HT-29 (cell line): Measurements from ENCODE around the gene NPDC1. TPM values are rescaled to one million over a fixed set of nuclear protein-coding genes. Genes with fewer than 3 reads are reported as not detected.

Experiments used
- DNase-seq: peaks from one replicate; pipeline ENCODE4 v3.0.0-alpha.2; 2015; ENCODE audit warnings: low spot score
- small RNA-seq: library from RNA; depleted of rRNA; stranded (forward); fragments of <200 nt; gene quantifications from one replicate; pipeline ENCODE3, GENCODE V24; 2014
- total RNA-seq: library from RNA; depleted of rRNA; stranded (reverse); fragments of >200 nt; shearing (Covaris generic); gene quantifications from 2 replicates; pipeline ENCODE4 v1.2.3, GENCODE V29; 2014; rRNA removed

The NPDC1 gene
- total RNA-seq, 1 experiment from 2014 or later: 84.3 TPM

DNA sequence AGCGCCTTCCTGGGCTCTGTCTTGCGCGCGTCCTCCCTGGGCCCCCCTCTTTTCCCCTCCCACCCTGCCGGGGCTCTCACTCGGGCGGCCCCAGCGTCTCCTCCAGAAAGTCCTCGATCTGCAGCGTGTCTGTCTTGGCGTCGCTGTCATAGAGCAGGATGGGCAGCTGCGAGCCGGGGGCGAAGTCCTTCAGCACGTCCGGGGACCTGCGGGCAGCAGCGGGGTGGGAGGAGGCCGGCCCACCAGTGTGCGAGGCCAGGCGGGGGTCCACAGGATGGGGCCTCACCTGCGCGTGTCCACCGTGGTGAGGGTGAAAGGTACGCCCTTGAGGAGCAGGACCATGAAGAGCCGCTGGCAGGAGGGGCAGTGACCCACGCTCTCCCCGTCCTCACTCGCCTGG lies 50.6 kb downstream of the NPDC1 start:
- DNase-seq: no peak

DNA sequence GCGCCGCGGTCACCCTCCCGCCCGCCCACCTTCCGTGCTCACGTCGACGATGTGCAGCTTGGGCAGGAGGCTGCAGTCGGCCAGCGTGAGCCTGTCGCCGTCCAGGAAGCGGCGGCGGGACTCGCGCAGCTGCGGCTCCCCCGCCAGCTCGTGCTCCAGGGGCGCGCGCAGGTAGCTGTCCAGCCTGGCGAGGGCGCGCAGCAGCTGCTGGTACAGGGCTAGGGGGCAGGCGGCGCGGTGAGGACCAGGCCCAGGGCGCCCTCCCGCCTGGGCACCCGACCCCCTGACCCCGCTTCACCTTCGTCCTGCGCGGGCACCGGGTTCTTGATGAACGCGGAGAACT lies 51.1 kb downstream of the NPDC1 start:
- no peak for DNase-seq

- DNase-seq: no peak
These were observed 51.6 kb downstream of the NPDC1 start for GRCh38 chr9:136994180-136994887.

DNA sequence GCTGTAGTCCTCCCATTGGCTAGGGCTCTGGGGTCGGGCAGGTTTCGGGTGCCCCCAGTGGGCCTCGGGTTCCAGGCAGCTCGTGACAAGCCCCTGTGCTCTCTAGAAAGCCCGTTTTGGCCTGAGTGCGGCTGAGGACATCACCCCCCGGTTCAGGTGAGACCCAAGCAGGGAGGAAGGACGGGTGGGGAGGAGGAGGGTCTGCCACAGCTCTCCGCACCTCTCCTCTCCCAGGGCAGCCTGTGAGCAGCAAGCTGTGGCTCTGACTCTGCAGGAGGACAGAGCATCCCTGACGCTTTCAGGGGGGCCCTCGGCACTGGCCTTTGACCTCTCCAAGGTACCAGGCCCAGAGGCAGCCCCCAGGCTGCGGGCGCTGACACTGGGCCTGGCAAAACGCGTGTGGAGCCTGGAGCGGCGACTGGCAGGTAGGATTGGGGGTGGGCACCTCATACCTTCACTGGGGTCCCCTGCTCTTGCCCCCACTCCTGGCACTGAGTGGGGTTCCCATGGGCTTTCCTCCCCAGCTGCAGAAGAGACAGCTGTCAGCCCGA lies 53.1 kb downstream of the NPDC1 start:
- DNase-seq: no peak

- peak; percentile 93 for DNase-seq
These were observed 53.8 kb downstream of the NPDC1 start, which contains the start of gene PAXX for GRCh38 chr9:136991993-136992818. Gene PAXX (plus strand): TSS chr9:136992422. CDS start chr9:136992444, 22 bp downstream.

GRCh38 chr9:136990242-136990911 lies 55.6 kb downstream of the NPDC1 start:
- DNase-seq: no peak

Small RNA genes lying within 50 kb of the gene (small RNA-seq; reads per million reads assigned to genes)
- not detected for gene RF00153

Other genes starting within 250 kb of the NPDC1 start
- gene CCDC183, start 249.8 kb downstream of the NPDC1 start, total RNA-seq: 9.0 and 10.4 TPM in 2 replicates
- gene RABL6, start 238.2 kb downstream of the NPDC1 start, total RNA-seq: 242 and 247 TPM in 2 replicates
- 9.0 and 9.4 TPM in 2 replicates for gene AJM1, start 203.7 kb downstream of the NPDC1 start, total RNA-seq
- gene PHPT1, start 196.8 kb downstream of the NPDC1 start, total RNA-seq: 230 and 232 TPM in 2 replicates
- 14.9 and 29.8 TPM in 2 replicates for gene MAMDC4, start 193.8 kb downstream of the NPDC1 start, total RNA-seq
- 428 and 484 TPM in 2 replicates for gene EDF1, start 179.9 kb downstream of the NPDC1 start, total RNA-seq
- gene TRAF2, start 159.7 kb downstream of the NPDC1 start, total RNA-seq: 36.4 and 36.7 TPM in 2 replicates
- 379 and 389 TPM in 2 replicates for gene FBXW5, start 101.4 kb downstream of the NPDC1 start, total RNA-seq
- gene C8G, start 100.9 kb downstream of the NPDC1 start, total RNA-seq: 0.71 and 2.6 TPM in 2 replicates
- 0.58 and 0.94 TPM in 2 replicates for gene LCN12, start 93.9 kb downstream of the NPDC1 start, total RNA-seq
- not detected in 2 replicates for gene PTGDS, start 68.7 kb downstream of the NPDC1 start, total RNA-seq
- gene LCNL1, start 63.2 kb downstream of the NPDC1 start, total RNA-seq: not detected in 2 replicates
- gene PAXX, start 53.8 kb downstream of the NPDC1 start, total RNA-seq: 169 and 179 TPM in 2 replicates
- gene CLIC3, start 49.6 kb downstream of the NPDC1 start, total RNA-seq: 17.0 and 24.1 TPM in 2 replicates
- 92.6 and 99.9 TPM in 2 replicates for gene ABCA2, start 17.9 kb downstream of the NPDC1 start, total RNA-seq
- gene FUT7, start 14.1 kb downstream of the NPDC1 start, total RNA-seq: 0.36 and 0.42 TPM in 2 replicates
- 2.5 and 2.7 TPM in 2 replicates for gene ENTPD2, start 7.9 kb upstream of the NPDC1 start, total RNA-seq
- gene SAPCD2, start 24.4 kb upstream of the NPDC1 start, total RNA-seq: 217 and 239 TPM in 2 replicates
- 3.7 and 5.3 TPM in 2 replicates for gene UAP1L1, start 31.3 kb upstream of the NPDC1 start, total RNA-seq
- 82.2 and 104 TPM in 2 replicates for gene MAN1B1, start 40.8 kb upstream of the NPDC1 start, total RNA-seq
- 290 and 324 TPM in 2 replicates for gene DPP7, start 68.6 kb upstream of the NPDC1 start, total RNA-seq
- 0.39 and 3.0 TPM in 2 replicates for gene GRIN1, start 93.0 kb upstream of the NPDC1 start, total RNA-seq
- gene LRRC26, start 123.9 kb upstream of the NPDC1 start, total RNA-seq: 0.43 and 0.44 TPM in 2 replicates
- not detected in 2 replicates for gene TMEM210, start 125.9 kb upstream of the NPDC1 start, total RNA-seq
- gene ANAPC2, start 142.4 kb upstream of the NPDC1 start, total RNA-seq: 60.6 and 64.0 TPM in 2 replicates
- gene SSNA1, start 142.5 kb upstream of the NPDC1 start, total RNA-seq: 184 and 208 TPM in 2 replicates
- 63.1 and 66.3 TPM in 2 replicates for gene TPRN, start 154.6 kb upstream of the NPDC1 start, total RNA-seq
- gene TMEM203, start 159.5 kb upstream of the NPDC1 start, total RNA-seq: 44.7 and 51.5 TPM in 2 replicates
- gene NDOR1, start 159.5 kb upstream of the NPDC1 start, total RNA-seq: 19.0 and 23.9 TPM in 2 replicates
- 0.55 and 1.7 TPM in 2 replicates for gene RNF208, start 176.1 kb upstream of the NPDC1 start, total RNA-seq
- gene CYSRT1, start 179.0 kb upstream of the NPDC1 start, total RNA-seq: 1.6 and 2.4 TPM in 2 replicates
- gene RNF224, start 181.3 kb upstream of the NPDC1 start, total RNA-seq: 0.38 TPM in 1 of 2 replicates, not detected in the other
- 0.15 TPM in 1 of 2 replicates, not detected in the other for gene SLC34A3, start 184.7 kb upstream of the NPDC1 start, total RNA-seq
- gene TUBB4B, start 195.1 kb upstream of the NPDC1 start, total RNA-seq: 607 and 627 TPM in 2 replicates
- not detected in 2 replicates for gene STPG3, start 205.1 kb upstream of the NPDC1 start, total RNA-seq
- 111 and 115 TPM in 2 replicates for gene NELFB, start 209.2 kb upstream of the NPDC1 start, total RNA-seq
- gene TOR4A, start 231.5 kb upstream of the NPDC1 start, total RNA-seq: 210 and 226 TPM in 2 replicates